ENCODE results near the gene NACC1. TPM values are rescaled to one million over a fixed set of nuclear protein-coding genes. Genes with fewer than 3 reads are reported as not detected.

The NACC1 gene
- total RNA-seq, 1 donor, result 95.0 TPM

DNA sequence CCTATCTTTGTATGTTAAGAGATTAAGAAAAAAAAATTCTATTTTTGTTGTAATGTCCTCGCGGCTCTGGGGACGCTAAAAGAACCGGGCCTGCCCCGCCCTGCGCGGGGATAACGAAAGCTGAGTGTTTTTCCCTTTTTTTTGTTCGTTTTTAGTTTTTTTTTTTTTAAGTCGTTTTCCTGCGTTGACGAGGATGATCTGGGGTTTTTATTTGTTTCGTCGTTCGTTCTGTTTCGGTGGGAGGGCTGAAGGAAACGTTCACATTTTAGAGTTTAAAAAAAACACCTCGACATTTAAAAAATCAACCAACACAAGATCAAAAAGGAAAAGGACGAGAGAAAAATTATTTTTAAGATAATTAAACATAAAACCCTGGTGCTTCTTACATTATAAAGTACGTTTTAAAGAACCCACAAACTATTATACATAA is 21.0 kb upstream of the NACC1 start:
- DNase-seq (ENCODE audit: low read depth), result no peak
- H3K4me3 ChIP-seq (ENCODE audit: low read depth, low read length), result no peak overlapping the region
- TF ChIP-seq CTCF (IDR thresholded peaks at IDR 0.05; ENCODE audit: insufficient read depth, low read depth, low read length), result no peak

- DNase-seq (ENCODE audit: low read depth), result no peak
- TF ChIP-seq CTCF (IDR thresholded peaks at IDR 0.05; ENCODE audit: insufficient read depth, low read depth, low read length), result no peak
- H3K4me3 ChIP-seq (ENCODE audit: low read depth, low read length), result peak overlapping the region; percentile 33
Observed at GRCh38 chr19:13097463-13098258, 20.4 kb upstream of the NACC1 start.

DNA sequence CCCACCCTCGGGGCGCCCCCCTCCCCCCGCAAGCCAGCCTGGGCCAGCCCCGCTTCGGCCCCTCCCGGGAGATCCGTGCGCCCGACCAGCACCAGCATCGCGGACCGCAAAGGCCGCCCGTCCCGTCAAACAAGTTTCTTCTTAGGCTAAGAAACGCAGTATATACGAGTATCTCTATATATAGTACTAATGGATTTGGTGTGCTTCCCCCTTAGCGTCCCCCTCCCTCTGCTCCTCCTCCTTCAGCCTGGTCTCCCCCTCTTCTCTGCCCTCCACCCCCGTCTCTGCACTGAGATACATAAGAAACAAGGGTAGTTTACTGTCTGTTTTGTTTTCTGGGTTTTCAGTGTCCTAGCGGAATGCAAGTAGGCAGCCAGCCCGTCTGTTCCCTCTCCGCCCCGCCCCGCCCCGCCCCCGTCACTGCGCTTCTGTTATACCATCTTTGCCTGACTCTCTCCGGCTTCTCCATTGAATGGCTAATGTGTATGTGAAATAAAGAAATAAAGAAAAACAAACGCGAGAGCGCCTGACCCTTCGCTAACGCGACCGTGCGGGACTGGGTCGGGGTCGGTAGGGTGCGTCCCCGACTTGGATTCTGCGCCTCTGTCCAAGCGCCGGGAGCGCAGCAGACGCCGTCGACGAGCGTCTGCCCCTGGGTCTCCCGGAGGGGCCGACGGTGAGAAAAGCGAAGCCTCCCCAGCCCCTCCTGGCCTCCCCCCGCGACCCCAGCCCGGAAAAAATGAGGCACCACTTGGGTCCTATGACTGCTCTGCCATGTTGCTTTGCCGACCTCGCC is 19.6 kb upstream of the NACC1 start:
- TF ChIP-seq CTCF (IDR thresholded peaks at IDR 0.05; ENCODE audit: insufficient read depth, low read depth, low read length), result no peak
- H3K4me3 ChIP-seq (ENCODE audit: low read depth, low read length), result peak overlapping the region; percentile 30
- peak; percentile 63 for DNase-seq (ENCODE audit: low read depth)

GRCh38 chr19:13099073-13099999 is 18.7 kb upstream of the NACC1 start:
- no peak overlapping the region for H3K4me3 ChIP-seq (ENCODE audit: low read depth, low read length)
- peak; percentile 46 for DNase-seq (ENCODE audit: low read depth)
- no peak for TF ChIP-seq CTCF (IDR thresholded peaks at IDR 0.05; ENCODE audit: insufficient read depth, low read depth, low read length)

- no peak for TF ChIP-seq CTCF (IDR thresholded peaks at IDR 0.05; ENCODE audit: insufficient read depth, low read depth, low read length)
- DNase-seq (ENCODE audit: low read depth), result no peak
- H3K4me3 ChIP-seq (ENCODE audit: low read depth, low read length), result no peak overlapping the region
Observed at GRCh38 chr19:13100031-13100588, 18.0 kb upstream of the NACC1 start.

Data from fibroblast of villous mesenchyme (primary cell).